H9 (cell line): ENCODE measurements around the gene FAM228B. TPM values are rescaled to one million over a fixed set of nuclear protein-coding genes. Genes with fewer than 3 reads are reported as not detected.
A peak's percentile ranks its signal among the peaks of the same experiment; 100 is the strongest.

Experiments
- DNase-seq: peaks from one replicate; pipeline ENCODE4 v3.0.0-alpha.2; 2017
- H2AFZ ChIP-seq: one replicate; pipeline ENCODE4 v1.6.1; 2013; ENCODE audit warnings: mild to moderate bottlenecking, low read length, control low read depth, moderate library complexity
- H2AK5ac ChIP-seq: 2 replicates; pipeline ENCODE4 v1.6.1; 2013; ENCODE audit warnings: low read length, control low read depth, mixed read lengths; ENCODE audit not compliant: insufficient read length
- H2BK120ac ChIP-seq: one replicate; pipeline ENCODE4 v1.6.1; 2013; ENCODE audit warnings: low read depth, mild to moderate bottlenecking, low read length, control low read depth, inconsistent platforms; ENCODE audit not compliant: poor library complexity, severe bottlenecking
- H2BK12ac ChIP-seq: 2 replicates; pipeline ENCODE4 v1.6.1; 2013; ENCODE audit warnings: low read length, control low read depth, mixed read lengths, low read depth; ENCODE audit not compliant: insufficient read length
- H2BK15ac ChIP-seq: 2 replicates; pipeline ENCODE4 v1.6.1; 2013; ENCODE audit warnings: low read depth, low read length, control low read depth
- H2BK20ac ChIP-seq: one replicate; pipeline ENCODE4 v1.6.1; 2013; ENCODE audit warnings: low read depth, mild to moderate bottlenecking, low read length, control low read depth, inconsistent platforms; ENCODE audit not compliant: poor library complexity, severe bottlenecking
- H2BK5ac ChIP-seq: 2 replicates; pipeline ENCODE4 v1.6.1; 2013; ENCODE audit warnings: low read length, control low read depth, mixed read lengths; ENCODE audit not compliant: insufficient read length
- H3K14ac ChIP-seq: 2 replicates; pipeline ENCODE4 v1.6.1; 2013; ENCODE audit warnings: low read length, control low read depth; ENCODE audit not compliant: insufficient read depth
- H3K18ac ChIP-seq: 2 replicates; pipeline ENCODE4 v1.6.1; 2013; ENCODE audit warnings: low read depth, mild to moderate bottlenecking, mixed read lengths, low read length, control low read depth; ENCODE audit not compliant: insufficient read length
- H3K23ac ChIP-seq: 2 replicates; pipeline ENCODE4 v1.6.1; 2013; ENCODE audit warnings: low read length, control low read depth, mixed read lengths, low read depth; ENCODE audit not compliant: insufficient read length
- H3K23me2 ChIP-seq: 2 replicates; pipeline ENCODE4 v1.6.1; 2013; ENCODE audit warnings: low read depth, mild to moderate bottlenecking, mixed read lengths, low read length, control low read depth; ENCODE audit not compliant: insufficient read length, poor library complexity, severe bottlenecking
- H3K27ac ChIP-seq: 2 replicates; pipeline ENCODE4 v1.5.1; 2013; ENCODE audit warnings: low read length, control low read depth, mixed read lengths, low read depth; ENCODE audit not compliant: insufficient read length
- H3K27me3 ChIP-seq: 2 replicates; pipeline ENCODE4 v1.6.1; 2013; ENCODE audit warnings: low read length, control low read depth, inconsistent platforms; ENCODE audit not compliant: insufficient read depth
- H3K4ac ChIP-seq: 2 replicates; pipeline ENCODE4 v1.6.1; 2013; ENCODE audit warnings: low read depth, mild to moderate bottlenecking, control low read depth, inconsistent platforms, low read length, moderate library complexity
- H3K4me1 ChIP-seq: 2 replicates; pipeline ENCODE4 v1.6.1; 2013; ENCODE audit warnings: low read length, control low read depth, inconsistent platforms; ENCODE audit not compliant: insufficient read depth
- H3K4me2 ChIP-seq: 2 replicates; pipeline ENCODE4 v1.6.1; 2013; ENCODE audit warnings: low read length, control low read depth, mixed read lengths; ENCODE audit not compliant: insufficient read length, insufficient read depth
- H3K56ac ChIP-seq: 2 replicates; pipeline ENCODE4 v1.6.1; 2013; ENCODE audit warnings: low read depth, mild to moderate bottlenecking, mixed read lengths, low read length, control low read depth; ENCODE audit not compliant: insufficient read length
- H3K79me1 ChIP-seq: 2 replicates; pipeline ENCODE4 v1.6.1; 2013; ENCODE audit warnings: low read depth, mild to moderate bottlenecking, moderate library complexity, low read length, control low read depth, inconsistent platforms; ENCODE audit not compliant: insufficient read depth, poor library complexity, severe bottlenecking
- H3K79me2 ChIP-seq: 2 replicates; pipeline ENCODE4 v1.6.1; 2013; ENCODE audit warnings: low read length, control low read depth, inconsistent platforms; ENCODE audit not compliant: insufficient read depth
- H3K9ac ChIP-seq: 2 replicates; pipeline ENCODE4 v1.6.1; 2013; ENCODE audit warnings: low read length, control low read depth, mixed read lengths; ENCODE audit not compliant: insufficient read length; ENCODE audit errors: extremely low read depth
- H3K9me3 ChIP-seq: one replicate; pipeline ENCODE4 v1.6.1; 2013; ENCODE audit warnings: low read depth, low read length, inconsistent platforms; ENCODE audit not compliant: control insufficient read depth
- H3T11ph ChIP-seq: one replicate; pipeline ENCODE4 v1.6.1; 2013; ENCODE audit warnings: mild to moderate bottlenecking, low read length, control low read depth, inconsistent platforms
- H4K20me1 ChIP-seq: one replicate; pipeline ENCODE4 v1.6.1; 2013; ENCODE audit not compliant: control insufficient read depth, insufficient read length, insufficient read depth
- H4K5ac ChIP-seq: 2 replicates; pipeline ENCODE4 v1.6.1; 2013; ENCODE audit warnings: low read depth, mild to moderate bottlenecking, mixed read lengths, low read length, control low read depth; ENCODE audit not compliant: insufficient read length
- H4K8ac ChIP-seq: replicated peaks from 2 replicates; pipeline ENCODE4 v1.6.1; 2013; ENCODE audit warnings: low read length, control low read depth, mixed read lengths, low read depth; ENCODE audit not compliant: insufficient read length
- H4K91ac ChIP-seq: 2 replicates; pipeline ENCODE4 v1.6.1; 2013; ENCODE audit warnings: low read depth, mild to moderate bottlenecking, moderate library complexity, mixed read lengths, low read length, control low read depth; ENCODE audit not compliant: insufficient read length
- H3K27ac Mint-ChIP-seq, 3 experiments: 2 replicates in 2 of 3; 3 replicates in 1 of 3; pipeline ENCODE4 v1.8.0; 2020 to 2021; ENCODE audit warnings: mixed read lengths in 3 of 3, mild to moderate bottlenecking in 1 of 3, moderate library complexity in 1 of 3
- H3K27me3 Mint-ChIP-seq: 2 replicates; pipeline ENCODE4 v1.8.0; 2021; ENCODE audit warnings: low read depth, mild to moderate bottlenecking, moderate library complexity, mixed read lengths
- H3K36me3 Mint-ChIP-seq, 3 experiments: 2 replicates in 2 of 3; 3 replicates in 1 of 3; pipeline ENCODE4 v1.8.0; 2020 to 2021; ENCODE audit warnings: low read depth in 3 of 3, mixed read lengths in 3 of 3; ENCODE audit not compliant: insufficient read depth in 1 of 3
- H3K4me1 Mint-ChIP-seq, 2 experiments: 2 replicates each; pipeline ENCODE4 v1.8.0; 2020; ENCODE audit warnings: mixed read lengths in 2 of 2
- H3K4me3 Mint-ChIP-seq, 2 experiments: 2 replicates in 1 of 2; 3 replicates in 1 of 2; pipeline ENCODE4 v1.8.0; 2020 to 2021; ENCODE audit warnings: mild to moderate bottlenecking in 2 of 2, mixed read lengths in 2 of 2, moderate library complexity in 1 of 2
- H3K9me3 Mint-ChIP-seq, 2 experiments: 2 replicates in 1 of 2; 3 replicates in 1 of 2; pipeline ENCODE4 v1.8.0; 2020; ENCODE audit warnings: mild to moderate bottlenecking in 2 of 2, mixed read lengths in 2 of 2, moderate library complexity in 1 of 2
- CTCF ChIP-seq: fragments of 200-600 bp; sonication (generic); conservative IDR thresholded peaks from 3 replicates; pipeline ENCODE4 v1.8.0; 2021; ENCODE audit warnings: antibody characterized with exemption, mild to moderate bottlenecking
- WGBS: extraction: QIAGEN DNeasy Blood & Tissue Kit; methylation state at CpG from one replicate; pipeline ENCODE4 v1.1.7; 2013; ENCODE audit warnings: missing lambda C conversion rate, low lambda C conversion rate, mixed read lengths; ENCODE audit not compliant: insufficient read length; ENCODE audit errors: extremely low coverage; 5-methylcytosine and 5-hydroxymethylcytosine counted together
- total RNA-seq: library from RNA; stranded (reverse); gene quantifications from 2 replicates; pipeline ENCODE4 v1.2.1, GENCODE V29; 2021

The FAM228B gene
- total RNA-seq, 1 experiment from 2014 or later: 6.5 TPM

- Histone ChIP-seq H4K5ac (no peak overlapping the region), H2BK15ac (no peak overlapping the region), H3K4me1 (no peaks in the 10 kb centered on the region), H4K91ac (no peak overlapping the region), H3K56ac (no peak overlapping the region), H3K23ac (no peak overlapping the region), H2BK5ac (no peak overlapping the region), H4K20me1 (no peaks in the 10 kb centered on the region), H3K18ac (no peak overlapping the region), H3K23me2 (no peaks in the 10 kb centered on the region), H3K9me3 (no peaks in the 10 kb centered on the region), H3K79me2 (no peaks in the 10 kb centered on the region), H4K8ac (no peak overlapping the region), H3K27ac (no peak overlapping the region), H3K27me3 (no peaks in the 10 kb centered on the region), H2AFZ (no peak overlapping the region), H3K4me2 (no peak overlapping the region), H2BK120ac (no peak overlapping the region), H2BK20ac (no peak overlapping the region), H3K4ac (no peak overlapping the region), H3T11ph (no peak overlapping the region), H3K9ac (no peak overlapping the region), H3K79me1 (no peaks in the 10 kb centered on the region), H2AK5ac (no peak overlapping the region), H3K14ac (no peak overlapping the region), H2BK12ac (no peak overlapping the region)
- Mint-ChIP-seq H3K9me3 (no peaks in the 10 kb centered on the region; a peak in 1 of 5 replicates), H3K4me3 (no peak overlapping the region), H3K36me3 (peaks cover 0 to 7% (median 0%) of the 10 kb centered on the region in 3 experiments; a peak in 3 of 7 replicates), H3K4me1 (peaks cover 2 to 16% of the 10 kb centered on the region in 2 experiments; a peak in 2 of 4 replicates), H3K27me3 (peaks cover 1% of the 10 kb centered on the region; the same call in 1 of the 2 replicates), H3K27ac (0 out of 7 replicates have a peak overlapping the region, but pooled peaks of 1 of the 3 experiments have one; percentile 60)
- DNase-seq: no peak
- WGBS: no CpG with 5 or more reads among the region's 19 CpGs
- TF ChIP-seq CTCF: no peak
Measured at GRCh38 chr2:24203029-24203786, 79.9 kb downstream of the FAM228B start.
